ENCODE results near the gene NOXRED1.

NOXRED1 gene

GRCh38 chr14:77407158-77407557 is 16.2 kb downstream of the NOXRED1 start:
- DNase-seq (ENCODE audit: low read depth): no peak

DNA sequence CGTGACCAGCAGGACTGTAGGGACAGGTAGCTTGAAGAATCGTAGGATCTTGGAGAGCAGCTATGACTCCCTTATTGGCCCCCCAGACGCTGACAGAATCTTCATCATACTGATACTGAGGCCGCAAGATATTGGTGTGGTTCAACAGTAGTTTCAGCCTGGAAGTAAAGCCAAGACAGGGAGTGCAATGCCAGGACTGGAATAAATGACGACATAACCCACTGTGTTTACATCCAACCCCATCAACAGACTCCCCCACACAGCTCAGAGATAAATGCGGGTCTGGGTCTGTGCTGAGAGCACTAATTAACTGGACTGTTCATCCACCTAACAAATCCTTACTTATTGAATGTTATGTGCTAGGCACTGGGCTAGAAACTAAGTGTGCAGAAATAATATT is 16.6 kb downstream of the NOXRED1 start:
- DNase-seq (ENCODE audit: low read depth): no peak

GRCh38 chr14:77406086-77406485 is 17.2 kb downstream of the NOXRED1 start:
- DNase-seq (ENCODE audit: low read depth): no peak

DNA sequence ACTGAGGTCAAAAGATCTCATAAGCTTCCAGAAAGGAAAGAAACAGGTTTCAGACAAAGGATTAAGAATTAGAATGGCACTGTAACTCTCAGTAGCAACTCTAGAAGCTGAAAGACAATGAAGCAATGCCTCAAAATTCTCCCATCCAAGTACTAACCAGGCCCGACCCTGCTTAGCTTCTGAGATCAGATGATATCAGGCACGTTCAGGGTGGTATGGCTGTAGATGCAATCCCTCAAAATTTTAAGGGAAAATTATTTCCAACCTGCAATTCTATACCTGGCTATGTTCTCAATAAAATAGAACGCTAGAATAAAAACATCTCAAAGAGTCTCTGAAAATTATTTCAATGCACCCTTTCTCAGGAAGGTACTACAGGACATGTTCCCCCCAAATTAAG is 19.6 kb downstream of the NOXRED1 start:
- no peak for DNase-seq (ENCODE audit: low read depth)

DNA sequence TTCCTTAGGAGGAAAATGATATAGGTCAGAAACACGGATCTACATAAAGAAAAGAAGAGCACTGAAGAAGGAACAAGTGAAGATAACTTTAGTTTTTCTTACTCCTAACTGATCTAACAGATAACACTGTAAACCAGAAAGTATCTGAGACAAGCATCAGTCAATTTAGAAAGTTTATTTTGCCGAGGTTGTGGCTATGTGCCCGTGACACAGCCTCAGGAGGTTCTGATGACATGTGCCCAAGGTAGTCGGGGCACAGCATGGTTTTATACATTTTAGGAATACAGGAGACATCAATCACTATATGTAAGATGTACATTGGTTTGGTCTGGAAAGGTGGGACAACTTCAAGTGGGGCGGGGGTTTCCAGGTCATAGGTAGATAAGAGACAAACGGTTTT is 23.1 kb downstream of the NOXRED1 start:
- no peak for DNase-seq (ENCODE audit: low read depth)

DNA sequence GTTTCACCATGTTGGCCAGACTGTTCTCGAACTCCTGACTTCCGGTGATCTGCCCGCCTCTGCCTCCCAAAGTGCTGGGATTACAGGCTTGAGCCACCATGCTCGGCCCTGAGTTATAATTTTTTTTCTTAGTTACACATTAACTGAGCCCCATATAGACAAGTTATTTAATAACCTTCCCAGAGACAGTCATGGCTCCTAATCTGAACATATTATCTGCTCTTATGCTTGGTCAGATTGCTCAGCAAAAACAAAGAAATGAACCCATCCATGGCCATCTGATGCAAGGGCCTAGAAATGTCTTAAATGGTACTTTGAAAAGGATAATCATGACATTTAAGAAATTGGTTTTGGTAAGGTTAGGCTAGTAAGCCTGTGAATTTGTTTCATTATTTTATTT is 33.1 kb downstream of the NOXRED1 start:
- no peak for DNase-seq (ENCODE audit: low read depth)

DNA sequence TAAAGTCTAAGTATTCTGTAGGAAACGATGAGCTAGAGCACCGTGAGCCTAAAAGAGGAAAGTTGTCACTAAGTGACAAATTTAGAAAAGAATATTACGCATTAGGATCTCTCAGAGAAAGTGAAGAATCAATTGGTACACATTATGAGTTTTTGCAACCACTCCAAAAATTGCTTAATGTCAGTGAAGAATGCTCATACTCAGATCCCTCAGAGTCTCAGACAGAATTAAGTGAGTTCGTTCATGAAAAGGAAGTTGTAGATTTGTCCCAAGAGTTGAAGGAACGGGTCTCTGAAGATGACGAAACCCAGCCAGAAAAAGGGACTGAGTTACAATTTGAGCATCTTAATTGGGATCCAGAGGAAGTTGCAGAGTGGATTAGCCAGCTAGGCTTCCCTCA is 44.6 kb downstream of the NOXRED1 start:
- DNase-seq (ENCODE audit: low read depth): no peak

- DNase-seq (ENCODE audit: low read depth): no peak
Observed at GRCh38 chr14:77377502-77377844, 45.9 kb downstream of the NOXRED1 start.

- DNase-seq (ENCODE audit: low read depth): peak; percentile 66
Observed at GRCh38 chr14:77376771-77377501, 46.4 kb downstream of the NOXRED1 start, which contains the start of the genes SAMD15 and TMED8. Gene SAMD15 (plus strand): TSS chr14:77377379. CDS start chr14:77377419, 40 bp downstream. Gene TMED8 (minus strand): TSS chr14:77377094. CDS start chr14:77377053, 41 bp downstream.

- DNase-seq (ENCODE audit: low read depth): peak; percentile 0
Observed at GRCh38 chr14:77375973-77376770, 47.2 kb downstream of the NOXRED1 start.

- DNase-seq (ENCODE audit: low read depth): no peak
Observed at GRCh38 chr14:77375164-77375950, 48.0 kb downstream of the NOXRED1 start.

DNA sequence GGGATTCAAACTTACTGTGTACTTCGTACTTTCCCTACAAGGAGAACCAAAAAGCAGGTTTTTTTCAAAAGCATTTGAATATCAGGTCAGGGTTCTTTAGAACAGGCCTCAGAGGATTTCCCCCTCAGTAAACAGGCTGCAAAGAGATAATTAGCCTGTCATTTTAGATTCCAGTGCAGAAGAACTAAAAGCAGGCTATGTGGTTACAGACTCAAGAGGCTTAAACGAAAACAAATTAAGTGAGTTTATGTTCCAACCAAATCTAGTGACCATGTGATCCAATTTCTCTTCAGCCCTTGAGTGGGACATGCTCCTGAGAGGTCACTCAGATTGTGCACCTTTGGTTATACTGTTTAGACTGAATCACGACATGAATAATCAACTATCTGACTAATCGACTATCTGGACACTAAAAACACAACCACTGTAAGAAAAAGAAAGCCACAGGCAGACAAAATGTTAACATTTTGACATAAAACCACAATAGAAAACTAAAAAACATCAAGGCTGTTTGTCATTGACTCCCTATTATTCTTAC is 51.0 kb downstream of the NOXRED1 start:
- DNase-seq (ENCODE audit: low read depth): no peak

GRCh38 chr14:77369285-77369684 is 54.0 kb downstream of the NOXRED1 start:
- DNase-seq (ENCODE audit: low read depth): no peak

DNA sequence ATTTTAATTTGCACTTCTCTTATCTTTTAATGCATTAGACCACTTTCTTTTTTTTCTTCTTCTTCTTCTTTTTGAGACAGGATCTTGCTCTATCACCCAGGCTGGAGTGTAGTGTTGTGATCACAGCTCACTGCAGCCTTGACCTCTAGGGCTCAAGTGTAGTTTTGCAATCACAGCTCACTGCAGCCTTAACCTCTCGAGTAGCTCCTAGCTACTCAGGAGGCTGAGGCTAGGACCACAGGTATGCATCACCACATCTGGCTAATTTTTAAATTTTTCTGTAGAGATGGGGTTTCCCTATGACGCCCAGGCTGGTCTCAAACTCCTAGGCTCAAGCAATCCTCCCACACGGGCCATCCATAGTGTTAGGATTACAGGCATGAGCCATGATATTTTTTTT is 59.2 kb downstream of the NOXRED1 start:
- DNase-seq (ENCODE audit: low read depth): no peak

DNA sequence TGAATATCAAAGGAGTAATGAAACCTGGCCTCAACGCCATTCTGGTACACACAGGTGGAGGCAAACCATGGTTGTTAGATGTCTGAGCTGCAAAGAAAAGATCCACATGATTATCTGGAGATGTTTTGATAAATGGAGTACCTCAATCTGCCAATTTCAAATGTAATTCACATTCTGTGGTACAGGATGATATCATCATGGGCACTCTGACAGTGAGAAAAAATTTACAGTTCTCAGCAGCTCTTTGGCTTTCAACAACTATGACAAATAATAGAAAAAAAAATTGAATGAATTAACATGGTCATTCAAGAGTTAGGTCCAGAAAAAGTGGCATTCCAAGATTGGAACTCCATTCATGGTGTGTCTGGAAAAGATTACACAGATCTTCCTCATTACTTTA is 63.7 kb downstream of the NOXRED1 start:
- no peak for DNase-seq (ENCODE audit: low read depth)

DNA sequence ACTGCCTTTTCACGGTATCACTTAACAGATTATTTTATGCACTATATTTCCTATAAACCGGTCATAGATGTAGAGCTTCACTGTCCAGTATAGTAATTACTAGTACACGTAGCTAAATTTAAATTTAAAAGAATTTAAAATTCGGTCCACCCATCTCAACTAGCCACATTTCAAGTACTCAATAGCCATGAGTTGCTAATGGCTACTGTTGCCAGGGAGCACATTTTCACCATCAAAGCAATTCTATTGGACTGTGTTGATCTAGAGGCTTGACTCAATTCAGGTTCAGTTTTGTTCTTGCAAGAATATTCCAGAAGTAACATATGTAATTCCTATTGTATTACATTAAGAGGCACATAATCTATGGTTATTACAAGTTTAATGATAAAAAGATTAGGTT is 66.4 kb downstream of the NOXRED1 start:
- DNase-seq (ENCODE audit: low read depth): no peak

DNA sequence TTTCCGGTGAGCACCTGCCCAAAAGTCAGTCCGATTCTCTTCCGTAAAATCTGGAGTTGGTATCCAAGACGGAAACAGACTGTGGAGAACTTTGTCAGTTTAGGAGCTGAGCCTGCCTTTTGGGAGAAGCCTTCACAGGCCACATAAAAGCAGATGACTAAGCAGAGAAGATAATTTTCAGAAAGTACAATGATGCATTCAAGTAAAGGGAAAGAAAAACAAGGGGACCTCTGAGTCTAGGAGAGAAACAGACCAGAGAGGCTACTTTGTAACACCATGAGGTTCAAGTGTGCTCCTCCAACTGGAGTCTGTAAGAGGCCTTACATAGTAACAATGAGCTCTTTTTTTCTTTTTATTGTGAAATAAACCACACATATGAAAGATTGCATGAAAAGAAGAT is 67.5 kb downstream of the NOXRED1 start:
- no peak for DNase-seq (ENCODE audit: low read depth)

GRCh38 chr14:77353469-77354141 is 69.7 kb downstream of the NOXRED1 start:
- DNase-seq (ENCODE audit: low read depth): no peak

GRCh38 chr14:77347751-77348150 is 75.6 kb downstream of the NOXRED1 start:
- no peak for DNase-seq (ENCODE audit: low read depth)

- DNase-seq (ENCODE audit: low read depth): no peak
Observed at GRCh38 chr14:77346495-77346894, 76.8 kb downstream of the NOXRED1 start.

DNA sequence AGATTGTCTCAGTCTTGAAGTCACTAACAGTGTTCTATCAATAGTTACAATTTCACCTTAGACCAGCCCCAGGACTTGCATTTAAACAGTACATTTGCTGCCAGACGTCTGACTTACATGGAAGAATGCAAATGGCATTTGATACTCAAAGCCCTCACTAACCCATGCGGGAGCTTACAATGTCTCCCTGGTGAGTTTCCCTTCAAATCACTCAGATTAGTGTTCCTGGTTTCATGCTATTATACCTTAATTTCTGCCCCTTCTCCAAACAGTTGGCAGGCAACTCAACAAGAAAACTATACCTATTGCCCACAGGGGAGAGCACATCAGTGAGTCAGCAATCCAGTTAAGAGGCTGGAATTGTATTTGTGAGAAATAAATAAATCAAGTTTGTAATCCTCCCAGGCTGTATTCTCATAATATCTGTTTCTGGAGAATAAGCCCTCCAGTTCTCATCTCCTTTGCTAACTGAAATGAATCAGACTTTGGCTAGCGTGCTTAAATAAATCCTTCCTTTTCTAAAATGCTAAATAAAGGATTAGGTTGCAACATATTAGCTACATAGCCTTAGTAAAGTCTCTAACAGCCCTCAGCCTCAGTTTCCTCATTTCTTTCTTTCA is 78.8 kb downstream of the NOXRED1 start:
- no peak for DNase-seq (ENCODE audit: low read depth)
